NCI-H1694 (cell line): ENCODE measurements around the gene MYOG.

Experiments used
- DNase-seq: peaks from one replicate; lab custom pipeline; 2025; lab: John Stamatoyannopoulos, UW

MYOG gene

DNA sequence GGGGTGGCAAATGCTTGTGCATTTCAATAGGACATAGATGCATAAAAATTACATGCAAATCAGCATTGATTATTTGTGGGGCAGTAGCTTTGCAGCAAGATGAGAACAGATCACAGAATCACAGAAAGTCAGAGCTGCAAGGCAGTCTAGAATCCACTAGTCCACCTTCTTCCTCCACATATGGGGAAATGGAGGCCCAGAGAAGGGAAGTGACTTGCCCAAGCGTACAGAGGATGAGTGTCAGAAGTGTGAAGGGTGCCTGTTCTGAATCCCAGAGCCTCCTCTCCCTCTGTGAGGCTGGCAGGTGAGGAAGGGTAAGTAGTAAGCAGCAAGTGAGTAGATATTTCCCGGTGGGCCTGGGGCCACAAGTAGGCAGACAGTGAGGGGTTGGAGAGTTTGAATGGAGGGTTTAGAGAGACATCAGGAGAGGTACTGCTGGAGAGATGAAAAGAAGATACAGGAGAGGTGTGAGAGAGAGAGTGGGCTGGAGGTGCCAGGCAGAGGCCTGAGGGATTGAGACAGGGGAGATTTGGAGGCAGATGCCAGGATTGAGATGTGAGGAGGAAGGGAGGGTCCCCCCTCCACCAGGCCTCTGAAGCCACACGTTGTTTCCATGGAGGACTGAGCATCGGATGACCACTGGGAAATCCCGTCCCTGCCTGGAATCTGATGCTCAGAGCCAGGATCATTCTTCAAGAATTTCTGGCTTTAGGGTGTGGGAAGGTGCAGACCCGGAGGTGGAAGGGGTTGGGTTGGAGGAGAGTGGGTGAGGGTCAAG is 4.8 kb upstream of the MYOG start:
- DNase-seq: no peak

DNA sequence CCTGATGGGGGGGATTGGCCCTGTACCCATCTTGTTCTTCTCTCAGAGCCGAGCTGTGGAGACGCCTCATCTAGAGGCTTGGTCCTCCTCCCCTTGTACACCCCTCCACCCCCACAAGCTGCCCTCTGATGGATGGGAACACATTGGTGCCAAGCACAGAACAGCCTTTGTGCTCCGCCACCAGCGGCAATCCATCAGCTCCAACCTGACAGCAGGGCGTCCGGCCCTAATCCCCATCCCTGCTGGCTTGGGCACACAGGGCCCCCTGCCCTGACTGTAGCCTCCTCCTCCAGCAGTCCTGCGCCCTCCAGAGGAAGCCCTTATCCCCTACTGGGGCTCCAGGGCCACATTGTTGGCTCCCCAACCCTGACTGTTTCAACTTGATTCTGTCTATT is 3.8 kb upstream of the MYOG start:
- no peak for DNase-seq

DNA sequence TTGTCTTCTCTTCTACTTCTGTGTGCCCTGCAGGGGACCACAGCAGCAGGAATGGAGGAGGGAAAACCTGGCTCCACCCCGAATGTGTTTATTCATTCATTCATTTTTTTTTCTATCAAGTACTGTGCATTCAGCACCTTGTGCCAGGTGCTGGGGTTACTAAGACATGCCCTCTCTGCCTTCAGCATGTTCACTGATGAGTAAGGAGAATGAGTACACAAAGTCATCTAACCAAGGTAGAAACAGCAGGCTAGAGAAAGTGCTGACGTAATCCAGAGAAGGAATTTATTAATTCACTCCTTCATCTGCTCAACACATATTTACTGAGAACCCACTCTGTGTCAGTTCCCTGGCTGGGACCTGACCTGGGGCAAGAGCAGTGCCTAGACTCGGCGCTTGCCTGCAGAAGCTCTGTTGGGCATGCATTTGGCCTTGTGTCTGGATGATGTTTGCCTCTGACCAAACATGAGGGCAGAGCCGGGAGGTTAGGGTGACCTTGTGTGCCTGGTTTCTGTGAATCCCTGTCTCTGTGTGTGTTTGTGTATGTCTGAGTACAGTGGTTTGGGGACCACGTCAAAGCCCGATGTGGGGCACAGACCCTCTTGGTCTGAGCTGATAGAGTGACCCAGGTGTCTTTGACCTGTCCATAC is 3.3 kb upstream of the MYOG start:
- no peak for DNase-seq

DNA sequence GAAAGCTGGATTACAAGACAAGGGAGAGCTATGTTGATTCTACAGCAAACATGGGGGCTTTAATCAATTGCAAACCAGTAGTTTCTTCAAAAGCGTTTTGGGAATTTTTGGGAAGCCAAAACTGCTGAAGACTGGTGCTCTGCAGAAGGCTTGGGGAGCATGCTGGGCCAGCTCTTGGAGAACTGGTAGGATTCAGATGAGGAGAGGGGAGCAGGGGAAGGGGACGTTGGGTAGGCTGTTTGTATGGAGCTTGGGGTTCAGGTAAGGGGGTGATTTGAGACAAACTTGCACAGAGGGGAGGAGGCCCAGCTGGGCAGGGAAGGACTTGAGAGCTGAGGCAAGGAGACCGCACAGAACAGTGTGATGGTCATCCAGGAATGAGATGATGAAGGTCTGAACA is 2.6 kb upstream of the MYOG start:
- DNase-seq: no peak

DNA sequence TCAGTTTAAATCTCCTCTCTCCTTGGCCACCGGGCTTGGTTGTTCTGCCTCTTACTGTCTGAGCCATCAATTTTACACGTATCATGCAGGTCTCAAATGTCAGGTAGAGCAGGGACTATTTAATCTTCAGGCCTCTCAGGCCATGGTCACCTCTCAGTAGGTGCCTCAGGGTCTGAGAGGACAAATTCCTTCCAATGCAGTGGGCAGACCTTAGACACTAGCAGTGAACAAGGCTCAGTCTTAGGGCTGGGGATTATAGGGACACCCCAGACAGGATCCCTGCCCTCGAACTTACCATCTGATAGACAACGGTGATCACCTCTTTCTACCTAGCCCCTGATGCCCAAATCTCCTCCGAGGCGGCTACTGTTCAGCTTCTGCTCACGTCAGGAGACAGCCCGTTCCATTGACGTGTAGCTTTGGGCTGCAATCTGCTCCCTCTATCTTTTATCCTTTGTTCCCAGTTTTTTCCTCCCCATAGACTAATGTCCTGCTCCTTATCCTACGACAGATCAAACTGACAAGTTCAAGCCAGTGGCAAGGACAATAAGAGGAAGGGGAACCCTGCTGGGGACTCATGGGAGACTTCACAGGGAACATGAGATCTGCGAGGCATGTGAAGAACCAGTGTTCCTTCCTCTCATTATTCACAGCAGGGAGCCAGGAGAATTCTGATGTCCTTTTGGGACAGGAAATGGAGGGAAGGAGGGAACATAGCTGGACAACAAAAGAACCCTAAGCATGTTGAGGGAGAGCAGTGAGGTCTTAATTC is 1.4 kb upstream of the MYOG start:
- no peak for DNase-seq

DNA sequence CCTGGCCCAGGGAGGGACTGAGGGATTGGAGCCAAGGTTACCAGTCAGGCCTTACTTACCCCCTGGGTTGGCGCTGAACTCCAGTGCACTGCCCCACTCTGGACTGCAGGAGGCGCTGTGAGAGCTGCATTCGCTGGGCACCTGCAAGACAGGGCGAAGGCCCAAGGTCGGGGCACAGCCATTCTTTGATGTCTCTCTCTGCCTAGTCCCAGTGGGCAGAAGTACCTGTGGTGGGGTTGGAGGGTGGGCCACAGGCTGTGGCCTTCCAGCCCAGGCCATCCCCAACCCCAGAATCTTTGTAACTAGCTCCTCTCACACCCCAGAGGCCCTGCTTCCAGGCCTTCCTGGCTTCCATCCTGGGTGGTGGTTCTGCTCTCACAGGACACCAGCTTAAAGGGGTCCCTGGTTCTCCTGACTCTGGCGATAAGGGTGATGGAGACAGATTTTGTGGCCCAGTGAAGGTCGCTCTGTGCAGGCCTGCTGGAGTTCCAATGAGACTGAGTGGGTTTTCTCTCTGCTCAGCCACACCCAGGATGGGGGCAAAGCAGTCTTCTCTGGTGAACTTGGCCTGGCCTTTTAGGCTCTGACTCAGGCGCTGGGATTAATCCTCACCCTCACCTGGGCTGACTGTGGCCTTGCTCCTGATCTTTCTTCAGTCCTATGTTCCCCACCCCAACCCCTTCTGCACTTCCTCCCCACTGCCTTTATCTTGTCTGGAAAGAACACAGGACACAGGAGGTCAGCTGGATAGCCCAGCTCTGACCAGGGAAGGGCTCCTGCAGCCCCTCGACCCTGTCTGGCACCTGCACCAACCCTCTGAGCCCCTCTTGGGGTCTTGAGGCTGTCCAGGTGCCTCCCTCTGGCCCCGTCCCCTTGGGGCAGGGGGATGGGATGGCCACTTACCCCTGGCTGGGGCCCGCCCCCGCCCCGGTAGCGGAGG is 954 bp downstream of the MYOG start:
- DNase-seq: no peak

DNA sequence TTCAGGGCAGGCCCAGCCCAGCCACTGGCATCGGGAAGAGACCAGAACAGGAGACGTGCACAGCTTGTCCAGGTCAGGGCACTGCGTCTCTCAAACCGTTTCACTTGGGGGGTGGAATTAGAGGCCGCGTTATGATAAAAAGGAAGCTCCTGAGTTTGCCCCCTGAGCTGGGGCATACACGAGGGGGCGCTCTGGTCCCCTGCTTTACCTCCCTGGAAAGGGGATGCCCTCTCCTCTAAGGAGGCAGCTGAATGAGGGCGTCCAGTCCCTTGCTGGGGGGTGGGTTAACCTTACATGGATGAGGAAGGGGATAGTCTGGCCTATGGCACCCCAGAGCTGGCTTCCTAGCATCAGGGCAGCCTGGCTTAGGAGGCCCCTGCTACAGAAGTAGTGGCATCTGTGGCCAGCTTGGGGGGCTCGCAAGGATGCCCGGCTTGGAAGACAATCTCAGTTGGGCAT is 2.3 kb downstream of the MYOG start:
- DNase-seq: no peak

DNA sequence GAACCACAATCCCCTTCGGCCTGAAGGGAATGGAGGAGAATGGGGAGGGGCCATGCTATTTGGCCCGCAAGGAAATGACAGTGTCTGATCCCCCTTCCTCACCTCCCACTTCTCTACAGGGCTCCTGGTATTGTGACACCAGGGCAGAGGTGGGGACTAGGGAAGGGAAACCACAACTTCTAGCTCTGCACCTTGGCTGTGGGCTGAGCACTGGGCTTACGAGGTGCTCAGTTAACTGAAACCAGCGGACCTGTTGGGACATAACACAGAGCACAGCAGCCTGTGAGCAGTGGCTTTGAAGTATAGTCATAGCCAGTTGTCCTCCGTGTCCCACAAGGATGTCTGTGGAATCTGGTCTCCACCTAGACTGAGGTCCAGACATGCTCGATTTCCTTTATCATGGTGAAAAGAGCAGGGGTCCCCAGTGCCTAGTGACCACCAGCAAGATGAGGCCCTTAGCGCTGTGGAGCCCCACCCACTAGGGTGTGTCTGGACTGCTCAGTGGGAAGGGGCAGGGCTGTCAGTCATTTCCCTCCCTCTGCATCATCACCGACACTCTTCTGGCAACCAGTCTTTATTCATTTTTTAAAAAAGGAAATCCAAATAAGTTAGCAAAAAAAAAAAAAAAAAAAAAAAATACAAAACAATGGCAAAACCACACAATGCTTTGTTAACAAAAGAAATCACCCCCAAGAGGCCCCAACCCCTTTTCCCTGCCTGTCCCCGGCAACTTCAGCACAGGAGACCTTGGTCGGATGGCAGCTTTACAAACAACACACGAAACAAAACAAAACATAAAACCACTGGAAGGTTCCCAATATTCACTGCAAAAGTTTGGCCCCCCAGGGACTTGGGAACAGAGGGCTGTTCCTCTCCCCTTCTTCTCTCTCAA is 3.0 kb downstream of the MYOG start:
- no peak for DNase-seq

DNA sequence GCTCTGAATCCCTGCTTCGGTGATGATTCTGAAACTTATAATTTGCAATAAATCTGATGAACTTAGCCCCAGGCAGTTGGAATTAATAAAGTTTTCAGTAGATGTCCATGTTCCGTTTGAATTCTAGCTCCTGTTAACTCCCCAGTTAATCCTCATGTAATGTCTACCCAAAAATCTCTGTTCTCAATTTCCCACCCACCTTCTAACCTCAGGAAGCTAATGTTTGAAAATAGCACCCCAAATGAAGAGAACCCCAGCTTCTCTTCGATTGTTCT is 3.6 kb downstream of the MYOG start:
- DNase-seq: no peak

DNA sequence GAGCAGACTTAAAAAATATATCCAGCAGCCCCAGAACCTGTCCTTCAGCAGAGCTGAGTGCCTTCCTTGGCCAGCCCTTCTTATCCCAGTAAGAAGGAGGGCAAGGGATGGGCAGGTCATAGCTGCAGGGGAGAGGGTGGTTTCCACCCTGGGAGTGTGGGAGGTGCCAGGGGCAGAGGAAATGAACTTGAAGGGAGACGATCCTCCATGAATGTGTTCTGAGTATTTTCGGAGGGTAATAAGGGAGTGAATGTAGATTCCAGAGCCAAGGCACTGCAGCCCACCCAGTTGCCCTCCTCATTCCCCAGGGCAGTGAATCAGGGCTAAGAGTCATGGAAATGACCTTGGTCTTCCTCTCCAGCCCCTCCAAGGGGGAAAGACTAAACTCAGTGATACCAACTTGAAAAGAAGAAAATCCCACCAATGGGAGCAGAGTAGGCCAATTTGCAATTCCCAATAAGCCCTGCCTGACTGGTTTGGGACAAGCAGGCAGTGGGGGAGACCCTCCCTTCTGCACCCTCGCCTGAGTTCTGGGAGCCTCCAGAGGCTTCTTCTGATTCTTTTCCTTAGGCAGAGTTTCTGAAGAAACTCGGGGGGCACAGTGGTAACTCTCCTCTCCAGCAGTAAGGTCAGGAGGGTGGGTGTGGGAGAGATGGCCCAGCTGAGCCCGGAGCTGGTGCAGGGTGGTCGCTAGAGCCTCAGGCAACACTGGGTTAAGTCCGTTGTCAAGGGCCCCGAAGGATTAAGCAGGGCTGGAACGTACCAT is 4.2 kb downstream of the MYOG start:
- no peak for DNase-seq

DNA sequence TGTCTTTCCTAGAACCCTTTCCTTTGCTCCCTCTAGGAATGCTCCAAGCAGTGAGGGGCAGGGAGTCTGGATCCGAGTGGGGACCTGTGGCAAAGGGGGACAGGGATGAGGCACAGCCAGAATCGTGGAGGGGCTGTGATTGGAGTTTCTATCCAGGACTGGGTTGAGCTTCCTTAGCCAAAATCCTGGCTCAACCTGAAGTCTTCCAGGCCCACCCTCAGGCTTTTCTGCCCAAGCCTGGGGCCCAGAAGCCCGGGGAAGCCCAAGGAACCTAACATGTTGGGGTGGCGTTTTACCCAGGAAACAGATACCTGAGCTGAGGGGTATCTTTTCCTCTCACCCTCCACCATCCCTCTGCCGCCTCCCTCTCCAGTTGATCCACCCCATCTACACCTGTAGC is 5.4 kb downstream of the MYOG start:
- DNase-seq: no peak

DNA sequence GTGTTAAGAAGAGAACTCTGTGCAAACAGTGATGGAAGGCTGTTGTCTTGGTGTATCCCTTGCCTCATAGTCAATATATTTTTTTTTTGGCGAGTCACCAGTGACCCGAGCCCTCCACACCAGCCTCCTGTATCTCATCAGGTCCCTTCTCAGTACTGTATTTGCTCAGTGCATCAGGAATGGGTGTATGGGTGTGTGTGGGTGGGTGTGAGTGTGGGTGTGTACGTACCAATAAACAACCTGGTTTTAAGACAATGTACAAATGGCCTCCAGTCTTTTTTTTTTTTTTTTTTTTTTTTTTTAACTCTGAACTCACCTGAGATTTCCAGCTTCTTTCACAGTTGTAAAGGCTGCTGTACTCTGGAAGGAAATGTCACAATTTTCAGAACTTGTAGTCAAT is 7.3 kb downstream of the MYOG start:
- no peak for DNase-seq

DNA sequence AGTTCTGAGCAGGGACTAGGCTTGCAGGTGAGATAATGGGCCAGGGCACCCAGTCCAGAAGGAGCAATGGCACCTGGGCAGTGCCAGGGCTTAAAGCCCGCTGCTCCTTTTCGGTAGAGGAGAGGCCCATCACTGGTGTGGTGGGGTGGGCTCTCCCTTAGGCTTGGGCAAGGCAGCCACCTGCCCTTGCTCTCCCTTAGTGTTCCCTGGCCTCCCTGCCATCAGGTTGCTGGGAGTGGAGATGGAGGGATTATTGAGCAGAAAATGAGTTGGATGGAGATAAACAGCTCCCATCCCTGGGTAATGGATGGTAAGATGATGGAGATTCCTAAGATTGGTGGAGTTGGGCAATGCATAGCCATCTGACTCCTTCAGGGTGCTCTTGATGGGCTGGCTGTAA is 7.9 kb downstream of the MYOG start:
- no peak for DNase-seq

DNA sequence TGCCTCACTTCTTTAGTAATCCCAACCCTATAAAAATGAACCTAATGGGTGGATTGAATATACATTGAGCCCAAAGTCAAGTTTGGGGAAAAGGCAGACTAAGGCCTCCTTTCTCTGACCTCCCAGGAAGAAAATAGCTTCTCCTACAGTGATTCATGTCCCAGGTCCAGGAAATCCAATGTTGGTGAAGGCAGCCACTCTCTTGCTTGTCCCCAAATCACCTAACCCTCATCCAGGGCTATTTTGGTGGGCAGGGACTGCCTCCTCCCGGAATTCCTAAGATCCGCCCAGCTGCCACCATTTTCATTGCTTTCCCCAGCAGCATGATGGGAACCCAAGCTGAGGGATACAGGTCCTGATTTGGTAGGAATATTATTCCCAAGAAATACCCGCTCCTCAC is 8.4 kb downstream of the MYOG start:
- no peak for DNase-seq

DNA sequence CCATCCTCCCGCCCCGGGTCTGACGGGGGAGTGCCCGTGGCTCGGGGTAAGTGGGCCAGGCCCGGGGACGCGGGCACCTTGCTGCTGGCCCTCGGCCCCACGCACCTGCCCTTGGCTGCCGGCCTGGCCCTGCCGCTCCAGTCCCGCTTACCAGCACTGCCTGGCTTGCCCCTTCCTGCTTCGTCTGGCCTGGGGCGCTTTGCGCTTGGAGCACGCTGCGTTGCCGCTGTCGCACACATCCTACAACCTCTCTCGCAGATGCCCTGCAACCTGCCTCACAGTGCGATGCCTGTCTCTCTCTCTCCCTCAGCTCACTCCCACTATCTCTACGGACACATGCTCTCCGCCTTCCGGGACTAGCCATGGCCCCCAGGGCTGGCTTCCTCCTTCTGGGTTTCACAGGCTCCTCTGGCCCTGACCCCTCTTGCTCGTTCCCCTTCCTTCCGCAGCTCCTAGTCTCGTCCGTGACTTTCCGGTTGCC is 9.7 kb downstream of the MYOG start:
- DNase-seq: no peak

DNA sequence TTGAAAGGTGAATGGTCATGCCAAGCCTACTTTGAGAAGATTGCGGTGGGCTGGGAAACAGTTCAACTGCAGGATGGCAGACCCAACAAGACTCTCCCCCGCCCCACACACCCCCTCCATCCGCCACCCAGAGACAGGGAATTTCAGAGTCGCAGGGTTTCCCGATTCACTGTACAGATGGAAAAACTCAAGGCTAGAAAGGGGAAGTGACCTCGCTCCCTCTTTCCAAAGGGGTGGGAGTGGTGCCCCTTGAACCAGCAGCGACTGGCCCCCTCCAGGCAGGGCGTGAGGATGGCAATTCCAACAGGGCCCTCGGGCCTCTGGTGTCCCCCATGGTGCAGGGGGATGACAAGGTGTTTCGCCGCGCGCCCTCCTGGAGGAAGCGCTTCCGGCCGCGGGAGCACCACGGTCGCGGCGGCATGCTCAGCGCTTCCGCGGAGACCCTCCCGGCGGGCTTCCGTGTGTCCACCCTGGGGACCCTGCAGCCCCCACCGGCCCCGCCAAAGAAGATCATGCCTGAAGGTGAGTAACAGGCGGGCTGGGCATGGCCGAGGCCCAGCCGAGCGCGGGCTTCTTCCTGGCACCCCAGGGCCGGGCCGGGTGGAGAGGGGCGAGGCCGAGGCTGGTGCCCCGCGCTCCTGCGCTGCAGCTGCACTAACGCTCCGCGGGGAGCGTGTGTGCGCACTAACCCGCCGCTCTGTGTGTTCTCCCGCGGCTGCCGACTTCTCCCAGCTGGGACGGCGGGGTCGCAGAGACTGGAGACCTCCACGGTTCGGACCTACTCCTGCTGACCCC is 10.4 kb downstream of the MYOG start:
- DNase-seq: no peak

DNA sequence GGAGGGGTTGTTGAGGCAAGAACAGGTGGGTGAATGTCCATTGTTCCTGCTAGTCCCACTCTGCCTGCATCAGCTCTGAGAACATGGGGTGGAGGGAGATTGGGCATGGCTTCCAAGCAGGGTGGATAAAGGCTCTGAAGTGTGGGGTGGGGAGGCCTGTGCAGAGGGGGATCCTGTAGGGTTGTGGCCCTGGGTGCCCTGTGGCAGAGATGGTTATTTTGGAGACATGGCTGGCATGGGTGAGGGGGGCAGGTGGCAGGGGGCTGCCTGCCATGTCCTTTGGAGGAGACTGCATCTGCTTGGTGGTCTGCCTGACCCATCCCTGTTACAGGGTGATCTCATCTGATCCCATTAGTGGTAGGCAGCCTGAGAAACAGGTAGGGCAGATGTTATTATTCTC is 11.2 kb downstream of the MYOG start:
- DNase-seq: no peak

DNA sequence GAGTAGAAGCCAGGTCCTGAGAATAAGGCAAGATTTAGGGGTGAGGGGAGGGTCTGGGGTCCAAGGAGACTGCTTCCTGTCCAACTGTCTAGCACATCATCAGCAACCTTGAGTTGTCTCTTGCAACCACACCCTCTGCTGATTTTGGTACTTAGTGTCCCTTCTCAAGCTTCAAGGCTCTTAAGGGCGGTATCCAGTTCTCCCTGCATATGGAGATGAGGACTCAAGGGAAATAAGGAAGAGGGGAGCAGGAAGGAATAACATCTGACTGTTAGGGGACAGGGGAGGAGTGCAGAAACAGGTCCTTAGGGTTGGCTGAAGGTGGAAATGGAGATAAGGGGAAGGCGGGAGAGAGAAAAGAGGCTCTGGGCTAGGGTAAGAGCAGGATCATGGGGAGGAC is 12.3 kb downstream of the MYOG start:
- no peak for DNase-seq

DNA sequence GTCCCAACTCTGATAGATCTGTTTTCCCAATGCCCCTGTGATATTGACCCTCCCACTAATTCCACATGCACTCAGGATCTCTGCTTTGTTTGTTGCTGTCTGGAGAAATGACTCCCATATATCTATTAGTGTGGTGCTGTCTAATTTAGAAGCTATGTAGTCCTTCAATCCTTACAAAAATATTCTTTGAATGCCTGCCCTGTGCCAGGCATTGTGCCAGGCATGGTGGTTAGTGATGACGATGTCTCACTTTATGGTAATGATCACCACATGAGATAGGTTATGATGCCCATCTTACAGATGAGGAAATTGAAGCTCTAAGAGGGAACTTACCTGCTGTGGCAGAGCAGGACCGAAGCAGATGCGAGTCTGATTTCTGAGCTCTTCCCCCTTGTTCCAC is 12.9 kb downstream of the MYOG start:
- DNase-seq: no peak
